Measurements from ENCODE around the gene FBXO31.
"Not testable (repeated sequence)": the region's sequence is repeated elsewhere in the genome, so short reads cannot be mapped to it uniquely, and the experiment has no call there.

Gene FBXO31

GRCh38 chr16:87362828-87363559 is 20.6 kb downstream of the FBXO31 start:
- not testable (repeated sequence) for DNase-seq (ENCODE audit: low spot score)

GRCh38 chr16:87361916-87362619 is 21.5 kb downstream of the FBXO31 start:
- no peak for DNase-seq (ENCODE audit: low spot score)

- no peak for DNase-seq (ENCODE audit: low spot score)
Observed at GRCh38 chr16:87360862-87361610, 22.5 kb downstream of the FBXO31 start.

- DNase-seq (ENCODE audit: low spot score): no peak
Observed at GRCh38 chr16:87359121-87359520, 24.5 kb downstream of the FBXO31 start.

GRCh38 chr16:87358696-87359095 is 24.9 kb downstream of the FBXO31 start:
- DNase-seq (ENCODE audit: low spot score): no peak

GRCh38 chr16:87358250-87358649 is 25.3 kb downstream of the FBXO31 start:
- DNase-seq (ENCODE audit: low spot score): no peak

- no peak for DNase-seq (ENCODE audit: low spot score)
Observed at GRCh38 chr16:87356491-87356853, 27.1 kb downstream of the FBXO31 start.

GRCh38 chr16:87353613-87354012 is 30.0 kb downstream of the FBXO31 start:
- no peak for DNase-seq (ENCODE audit: low spot score)

- no peak for DNase-seq (ENCODE audit: low spot score)
Observed at GRCh38 chr16:87352818-87353217, 30.8 kb downstream of the FBXO31 start.

- DNase-seq (ENCODE audit: low spot score): no peak
Observed at GRCh38 chr16:87351320-87351698, 32.3 kb downstream of the FBXO31 start.

- DNase-seq (ENCODE audit: low spot score): no peak
Observed at GRCh38 chr16:87350681-87351319, 32.8 kb downstream of the FBXO31 start.

- DNase-seq (ENCODE audit: low spot score): no peak
Observed at GRCh38 chr16:87350031-87350430, 33.5 kb downstream of the FBXO31 start.

- no peak for DNase-seq (ENCODE audit: low spot score)
Observed at GRCh38 chr16:87348616-87349157, 34.9 kb downstream of the FBXO31 start.

GRCh38 chr16:87347932-87348615 is 35.5 kb downstream of the FBXO31 start:
- no peak for DNase-seq (ENCODE audit: low spot score)

- no peak for DNase-seq (ENCODE audit: low spot score)
Observed at GRCh38 chr16:87346517-87347060, 37.0 kb downstream of the FBXO31 start.

- no peak for DNase-seq (ENCODE audit: low spot score)
Observed at GRCh38 chr16:87345726-87346424, 37.7 kb downstream of the FBXO31 start.

- DNase-seq (ENCODE audit: low spot score): no peak
Observed at GRCh38 chr16:87344931-87345631, 38.5 kb downstream of the FBXO31 start.

- DNase-seq (ENCODE audit: low spot score): no peak
Observed at GRCh38 chr16:87344165-87344930, 39.2 kb downstream of the FBXO31 start.

GRCh38 chr16:87343753-87344050 is 39.9 kb downstream of the FBXO31 start:
- DNase-seq (ENCODE audit: low spot score): no peak

Data from hematopoietic multipotent progenitor cell treated with erythropoietin and hydrocortisone succinate and interleukin-3 and kit ligand, for 15 days (in vitro differentiated cells).